HG02943 (cell line): ENCODE measurements around the gene MAP4K5.

Experiments
- ATAC-seq: cut with Tn5 transposase; IDR thresholded peaks from one replicate; pipeline ENCODE4 v1.9.1; 2021; ENCODE audit warnings: mild to moderate bottlenecking, low read depth, moderate library complexity; ENCODE audit not compliant: unreplicated experiment

Gene MAP4K5

GRCh38 chr14:50403419-50403818 lies 128.9 kb downstream of the MAP4K5 start:
- no peak for ATAC-seq

- ATAC-seq = no peak
These were observed 129.4 kb downstream of the MAP4K5 start for GRCh38 chr14:50402965-50403364.

- ATAC-seq = no peak
These were observed 131.9 kb downstream of the MAP4K5 start for GRCh38 chr14:50400461-50400860.

GRCh38 chr14:50399251-50400032 lies 132.9 kb downstream of the MAP4K5 start:
- no peak for ATAC-seq

- no peak for ATAC-seq
These were observed 134.2 kb downstream of the MAP4K5 start for GRCh38 chr14:50398189-50398580.

- no peak for ATAC-seq
These were observed 134.8 kb downstream of the MAP4K5 start for GRCh38 chr14:50397390-50398188.

- ATAC-seq = no peak
These were observed 135.6 kb downstream of the MAP4K5 start, which contains the start of gene CDKL1 for GRCh38 chr14:50396631-50397389. Gene CDKL1, minus strand, starts transcription at chr14:50396881. Its CDS starts 1,013 bp downstream, at chr14:50395868.

GRCh38 chr14:50395448-50395847 lies 136.9 kb downstream of the MAP4K5 start:
- ATAC-seq = no peak

GRCh38 chr14:50394713-50395112 lies 137.7 kb downstream of the MAP4K5 start:
- ATAC-seq = no peak

GRCh38 chr14:50389668-50390441 lies 142.5 kb downstream of the MAP4K5 start:
- ATAC-seq = no peak

GRCh38 chr14:50388256-50388931 lies 144.0 kb downstream of the MAP4K5 start:
- no peak for ATAC-seq

GRCh38 chr14:50387548-50387947 lies 144.8 kb downstream of the MAP4K5 start:
- no peak for ATAC-seq

- no peak for ATAC-seq
These were observed 148.6 kb downstream of the MAP4K5 start for GRCh38 chr14:50383618-50384225.

- no peak for ATAC-seq
These were observed 150.5 kb downstream of the MAP4K5 start for GRCh38 chr14:50381823-50382287.

GRCh38 chr14:50381008-50381407 lies 151.4 kb downstream of the MAP4K5 start:
- ATAC-seq = no peak

- no peak for ATAC-seq
These were observed 151.9 kb downstream of the MAP4K5 start for GRCh38 chr14:50380455-50380854.

GRCh38 chr14:50379563-50379962 lies 152.8 kb downstream of the MAP4K5 start:
- ATAC-seq = no peak

GRCh38 chr14:50377550-50378085 lies 154.8 kb downstream of the MAP4K5 start:
- no peak for ATAC-seq

GRCh38 chr14:50375760-50376159 lies 156.6 kb downstream of the MAP4K5 start:
- no peak for ATAC-seq
